Hepatocyte (in vitro differentiated cells): Measurements from ENCODE around the gene KIRREL3.

Source experiments
- EZH2 ChIP-seq: fragments of 200-600 bp; sonication (generic); IDR thresholded peaks from 2 replicates; pipeline ENCODE4 v1.6.1; 2016; ENCODE audit warnings: antibody characterized with exemption, mild to moderate bottlenecking, borderline replicate concordance
- EZH2phosphoT487 ChIP-seq: fragments of 200-600 bp; sonication (generic); IDR thresholded peaks from one replicate; pipeline ENCODE4 v1.6.1; 2018; ENCODE audit warnings: antibody characterized with exemption, mild to moderate bottlenecking, low read depth, moderate library complexity; ENCODE audit not compliant: unreplicated experiment, severe bottlenecking

- TF ChIP-seq EZH2 (no peak), EZH2phosphoT487 (no peak)
Observed at GRCh38 chr11:126564566-126564965, 436.0 kb downstream of the KIRREL3 start.
